Naive B cell (primary cell): ENCODE data around the gene OR6C75. TPM values are rescaled to one million over a fixed set of nuclear protein-coding genes. Genes with fewer than 3 reads are reported as not detected.
"Not testable (repeated sequence)": the region's sequence is repeated elsewhere in the genome, so short reads cannot be mapped to it uniquely, and the experiment has no call there.

Source experiments
- ATAC-seq, 2 donors: fragments of 150-1000 bp; cut with Tn5 transposase; 2 replicates each; pipeline ENCODE4 v1.10.0; 2021; ENCODE audit warnings: low read depth in 2 of 2, mild to moderate bottlenecking in 2 of 2, moderate library complexity in 2 of 2
- DNase-seq: peaks from one replicate; pipeline ENCODE4 v3.0.0; 2022
- H3K27ac Mint-ChIP-seq, 6 donors: one replicate each; pipeline ENCODE4 v1.8.0; 2020 to 2022; ENCODE audit warnings: mild to moderate bottlenecking in 6 of 6, mixed read lengths in 6 of 6, moderate library complexity in 5 of 6, inconsistent platforms in 2 of 6
- H3K27me3 Mint-ChIP-seq, 3 donors: one replicate each; pipeline ENCODE4 v1.8.0; 2021 to 2022; ENCODE audit warnings: mixed read lengths in 3 of 3, mild to moderate bottlenecking in 1 of 3
- H3K36me3 Mint-ChIP-seq, 2 donors: one replicate each; pipeline ENCODE4 v1.8.0; 2020 to 2022; ENCODE audit warnings: mixed read lengths in 2 of 2, inconsistent platforms in 1 of 2, mild to moderate bottlenecking in 1 of 2
- H3K4me1 Mint-ChIP-seq, 3 donors: one replicate each; pipeline ENCODE4 v1.8.0; 2020 to 2022; ENCODE audit warnings: mixed read lengths in 3 of 3, inconsistent platforms in 1 of 3, mild to moderate bottlenecking in 1 of 3, moderate library complexity in 1 of 3
- H3K4me3 Mint-ChIP-seq, 8 donors: one replicate each; pipeline ENCODE4 v1.8.0; 2020 to 2022; ENCODE audit warnings: mild to moderate bottlenecking in 8 of 8, mixed read lengths in 8 of 8, moderate library complexity in 8 of 8, inconsistent platforms in 2 of 8
- H3K9me3 Mint-ChIP-seq, 7 donors: one replicate each; pipeline ENCODE4 v1.8.0; 2020 to 2022; ENCODE audit warnings: mixed read lengths in 7 of 7, mild to moderate bottlenecking in 5 of 7, inconsistent platforms in 2 of 7, moderate library complexity in 1 of 7
- polyA plus RNA-seq, 6 donors: library from polyadenylated mRNA; unstranded; fragments of 300-500 nt; fragmentation: Illumina TruSeq; gene quantifications; one replicate each; pipeline ENCODE4 v1.2.3, GENCODE V29; 2021; ENCODE audit warnings: low read depth in 6 of 6

The OR6C75 gene
- polyA plus RNA-seq, 6 donors from 2014 or later: not detected

GRCh38 chr12:55409133-55409532 lies 46.4 kb downstream of the OR6C75 start:
- not testable (repeated sequence) for H3K27ac Mint-ChIP-seq, H3K4me1 Mint-ChIP-seq

DNA sequence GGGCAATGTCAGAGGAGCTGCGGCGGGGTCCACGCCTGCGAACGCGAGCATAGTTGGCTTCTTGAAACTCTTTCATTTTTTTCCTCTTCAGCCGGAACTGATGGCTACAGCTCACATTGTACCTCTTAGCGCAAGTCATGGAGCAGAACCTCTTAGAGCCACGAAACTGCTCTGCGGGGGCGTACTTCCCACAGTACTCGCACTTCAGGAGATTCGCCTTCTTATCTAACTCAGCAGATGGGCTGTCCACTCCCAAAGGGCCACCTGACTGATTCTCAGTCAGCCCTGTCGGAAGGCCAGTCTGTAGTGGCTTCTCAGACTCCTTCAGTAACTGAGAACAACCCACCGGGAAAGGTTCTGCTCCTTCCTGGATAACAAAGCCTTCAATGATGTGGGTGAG lies 49.4 kb downstream of the OR6C75 start:
- not testable (repeated sequence) for DNase-seq, H3K36me3 Mint-ChIP-seq, H3K4me1 Mint-ChIP-seq, ATAC-seq, H3K27ac Mint-ChIP-seq, H3K4me3 Mint-ChIP-seq
- Mint-ChIP-seq H3K9me3 (peaks cover 0 to 15% (median 4%) of the 10 kb centered on the region in 7 donors), H3K27me3 (peaks cover 19 to 48% (median 27%) of the 10 kb centered on the region in 3 donors)

More at GRCh38 chr12:55409133-55409532, 46.4 kb downstream of the OR6C75 start:
- Mint-ChIP-seq H3K27me3 (peaks cover 6 to 22% (median 6%) of the 10 kb centered on the region in 3 donors), H3K9me3 (peaks cover 0 to 15% (median 4%) of the 10 kb centered on the region in 7 donors)
- H3K36me3 Mint-ChIP-seq, H3K4me3 Mint-ChIP-seq, ATAC-seq, DNase-seq: not testable (repeated sequence)

DNA sequence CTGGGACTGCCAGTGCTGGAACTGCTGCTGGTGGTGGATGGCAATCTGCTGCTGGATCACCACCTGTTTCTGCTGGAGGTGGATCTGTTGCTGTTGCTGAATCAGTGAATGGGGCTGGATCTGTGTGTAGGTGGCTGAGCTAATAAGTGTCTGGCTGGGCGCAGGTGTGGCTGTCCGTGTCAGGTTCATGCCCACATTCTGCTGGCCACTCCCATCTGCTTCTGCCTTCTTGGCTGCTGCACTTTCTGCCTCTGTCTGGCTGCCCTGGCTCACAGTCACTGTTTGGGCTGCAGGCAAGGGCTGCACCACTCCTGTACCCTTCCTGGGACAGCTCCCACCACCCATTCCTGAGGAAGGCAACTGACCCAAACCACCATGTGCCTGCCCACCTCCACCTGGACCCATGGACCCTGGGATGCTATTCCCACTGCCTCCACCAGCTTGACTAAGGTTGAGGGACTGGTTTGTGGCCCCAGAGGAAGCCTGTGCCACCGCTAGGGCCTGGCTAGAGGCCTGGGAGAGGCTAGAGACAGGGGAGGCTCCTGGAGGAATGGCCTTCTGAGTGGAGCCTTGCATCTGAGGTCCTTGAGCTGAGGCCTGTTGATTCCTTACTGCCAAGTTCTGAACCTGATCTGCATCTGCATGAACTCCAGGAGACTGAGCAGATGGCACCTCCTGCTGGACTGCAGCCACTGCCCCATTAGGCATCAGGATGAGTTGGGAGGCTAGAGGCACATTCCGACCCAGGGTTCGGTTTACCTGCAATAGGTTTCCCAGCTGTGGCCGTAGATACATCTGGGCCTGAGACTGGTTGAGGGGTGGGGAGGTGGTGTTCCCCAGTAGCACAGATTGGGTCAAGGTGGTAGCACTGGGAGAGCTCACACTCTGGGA lies 51.0 kb downstream of the OR6C75 start:
- not testable (repeated sequence) for H3K9me3 Mint-ChIP-seq, DNase-seq, ATAC-seq, H3K36me3 Mint-ChIP-seq, H3K4me1 Mint-ChIP-seq, H3K27ac Mint-ChIP-seq
- peaks cover 30 to 50% (median 41%) of the 10 kb centered on the region in 3 donors for H3K27me3 Mint-ChIP-seq
- peak overlapping the region in 4 of 8 donors; percentile 38 to 74 (median 43) for H3K4me3 Mint-ChIP-seq

- not testable (repeated sequence) for H3K4me1 Mint-ChIP-seq, ATAC-seq, H3K9me3 Mint-ChIP-seq, H3K36me3 Mint-ChIP-seq, DNase-seq
- H3K27ac Mint-ChIP-seq: peak overlapping the region in 1 of 6 donors; percentile 72
- peak overlapping the region in 6 of 8 donors; percentile 38 to 74 (median 45) for H3K4me3 Mint-ChIP-seq
- H3K27me3 Mint-ChIP-seq: peaks cover 37 to 56% (median 43%) of the 10 kb centered on the region in 3 donors
These were observed 51.6 kb downstream of the OR6C75 start for GRCh38 chr12:55414396-55414823.

GRCh38 chr12:55414889-55415288 lies 52.1 kb downstream of the OR6C75 start:
- ATAC-seq: peak; percentile 81 to 88
- H3K4me3 Mint-ChIP-seq: peak overlapping the region in 6 of 8 donors; percentile 16 to 88 (median 63)
- H3K36me3 Mint-ChIP-seq, H3K9me3 Mint-ChIP-seq, H3K27ac Mint-ChIP-seq, DNase-seq, H3K4me1 Mint-ChIP-seq: not testable (repeated sequence)
- peaks cover 42 to 61% (median 47%) of the 10 kb centered on the region in 3 donors for H3K27me3 Mint-ChIP-seq

DNA sequence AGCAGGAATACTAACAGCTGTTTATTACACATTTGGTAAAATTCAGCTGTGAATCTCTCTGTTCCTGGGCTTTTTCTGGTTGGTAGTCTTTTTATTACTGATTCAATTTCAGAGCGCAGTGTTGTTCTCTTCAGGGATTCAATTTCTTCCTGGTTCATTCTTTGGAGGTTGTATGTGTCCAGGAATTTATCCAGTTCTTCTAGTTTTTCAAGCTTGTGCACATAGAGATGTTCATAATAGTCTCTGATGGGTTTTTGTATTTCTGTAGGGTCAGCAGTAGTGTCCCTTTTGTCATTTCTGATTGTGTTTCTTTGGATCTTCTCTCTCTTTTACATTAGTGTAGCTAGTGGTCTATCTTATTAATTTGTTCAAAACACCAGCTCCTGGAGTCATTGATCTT lies 54.2 kb downstream of the OR6C75 start:
- ATAC-seq (no peak), DNase-seq (no peak)
- Mint-ChIP-seq H3K4me3 (no peak overlapping the region), H3K9me3 (peaks cover 0 to 3% (median 0%) of the 10 kb centered on the region in 7 donors), H3K27ac (peak overlapping the region in 1 of 6 donors; percentile 64), H3K36me3 (no peaks in the 10 kb centered on the region), H3K4me1 (peaks cover 7% of the 10 kb centered on the region in 3 donors), H3K27me3 (peaks cover 49 to 64% (median 57%) of the 10 kb centered on the region in 3 donors)

Other genes with a start within 250 kb of the OR6C75 start
- not detected for gene OR9K2, start 236.6 kb upstream of the OR6C75 start, polyA plus RNA-seq
- gene OR10A7, start 141.9 kb upstream of the OR6C75 start, polyA plus RNA-seq: not detected
- not detected for gene OR6C74, start 118.4 kb upstream of the OR6C75 start, polyA plus RNA-seq
- gene OR6C6, start 66.4 kb upstream of the OR6C75 start, polyA plus RNA-seq: not detected
- not detected for gene OR6C1, start 48.6 kb upstream of the OR6C75 start, polyA plus RNA-seq
- not detected for gene OR6C3, start 32.2 kb upstream of the OR6C75 start, polyA plus RNA-seq
- not detected for gene OR6C65, start 37.6 kb downstream of the OR6C75 start, polyA plus RNA-seq
- not detected for gene OR6C76, start 63.3 kb downstream of the OR6C75 start, polyA plus RNA-seq
- not detected for gene OR6C2, start 81.1 kb downstream of the OR6C75 start, polyA plus RNA-seq
- not detected for gene OR6C70, start 107.2 kb downstream of the OR6C75 start, polyA plus RNA-seq
- gene OR6C68, start 129.4 kb downstream of the OR6C75 start, polyA plus RNA-seq: not detected
- gene OR6C4, start 186.6 kb downstream of the OR6C75 start, polyA plus RNA-seq: not detected
- not detected for gene OR2AP1, start 209.5 kb downstream of the OR6C75 start, polyA plus RNA-seq